Measurements from ENCODE around the gene LRRC32.

Gene LRRC32

DNA sequence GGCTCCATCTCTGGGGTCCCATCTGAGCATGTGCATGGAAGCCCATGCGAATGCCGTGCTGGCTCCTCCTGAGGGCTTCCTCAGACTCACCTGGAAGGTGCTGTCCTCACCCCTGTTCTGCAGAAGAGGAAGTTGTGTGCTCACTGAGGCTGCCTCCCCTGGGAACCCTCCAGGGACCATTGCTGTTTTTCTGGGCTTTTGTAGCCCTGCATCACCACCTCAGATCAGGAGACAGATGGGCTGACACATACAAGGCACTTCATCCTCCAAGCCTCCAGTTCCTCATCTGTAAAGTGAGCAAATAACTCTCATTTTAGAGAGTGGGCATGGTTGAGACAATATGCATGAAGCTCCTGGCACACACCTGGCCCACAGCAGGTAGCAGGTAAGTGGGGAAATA is 12.1 kb upstream of the LRRC32 start:
- no peaks in the 10 kb centered on the region for H3K9me3 ChIP-seq (ENCODE audit: low read length)

GRCh38 chr11:76682106-76682505 is 11.6 kb upstream of the LRRC32 start:
- no peaks in the 10 kb centered on the region for H3K36me3 ChIP-seq (ENCODE audit: insufficient read depth, low read length)
- H3K4me3 ChIP-seq (ENCODE audit: low read length): no peak overlapping the region
- no peaks in the 10 kb centered on the region for H3K4me1 ChIP-seq (ENCODE audit: insufficient read depth, low read length)
- no peaks in the 10 kb centered on the region for H3K9me3 ChIP-seq (ENCODE audit: low read length)
- peaks cover 7% of the 10 kb centered on the region for H3K27me3 ChIP-seq (ENCODE audit: insufficient read depth, low read length)
- H2AFZ ChIP-seq (ENCODE audit: low read depth, low read length): no peak overlapping the region

More for the DNA sequence above, 12.1 kb upstream of the LRRC32 start:
- Histone ChIP-seq H3K4me3 (ENCODE audit: low read length) (no peak overlapping the region), H3K4me1 (ENCODE audit: insufficient read depth, low read length) (no peaks in the 10 kb centered on the region), H2AFZ (ENCODE audit: low read depth, low read length) (no peak overlapping the region), H3K36me3 (ENCODE audit: insufficient read depth, low read length) (no peaks in the 10 kb centered on the region), H3K27me3 (ENCODE audit: insufficient read depth, low read length) (peaks cover 2% of the 10 kb centered on the region)

- Histone ChIP-seq H3K4me3 (ENCODE audit: low read length) (no peak overlapping the region), H3K9me3 (ENCODE audit: low read length) (no peaks in the 10 kb centered on the region), H3K36me3 (ENCODE audit: insufficient read depth, low read length) (no peaks in the 10 kb centered on the region), H2AFZ (ENCODE audit: low read depth, low read length) (no peak overlapping the region), H3K27me3 (ENCODE audit: insufficient read depth, low read length) (peaks cover 9% of the 10 kb centered on the region), H3K4me1 (ENCODE audit: insufficient read depth, low read length) (peaks cover 6% of the 10 kb centered on the region)
These were observed 10.2 kb upstream of the LRRC32 start for GRCh38 chr11:76680518-76681425.

GRCh38 chr11:76678321-76678720 is 7.8 kb upstream of the LRRC32 start:
- H3K4me3 ChIP-seq (ENCODE audit: low read length): no peak overlapping the region
- H3K4me1 ChIP-seq (ENCODE audit: insufficient read depth, low read length): peaks cover 6% of the 10 kb centered on the region
- H2AFZ ChIP-seq (ENCODE audit: low read depth, low read length): no peak overlapping the region
- H3K36me3 ChIP-seq (ENCODE audit: insufficient read depth, low read length): no peaks in the 10 kb centered on the region
- peaks cover 13% of the 10 kb centered on the region for H3K27me3 ChIP-seq (ENCODE audit: insufficient read depth, low read length)
- no peaks in the 10 kb centered on the region for H3K9me3 ChIP-seq (ENCODE audit: low read length)

DNA sequence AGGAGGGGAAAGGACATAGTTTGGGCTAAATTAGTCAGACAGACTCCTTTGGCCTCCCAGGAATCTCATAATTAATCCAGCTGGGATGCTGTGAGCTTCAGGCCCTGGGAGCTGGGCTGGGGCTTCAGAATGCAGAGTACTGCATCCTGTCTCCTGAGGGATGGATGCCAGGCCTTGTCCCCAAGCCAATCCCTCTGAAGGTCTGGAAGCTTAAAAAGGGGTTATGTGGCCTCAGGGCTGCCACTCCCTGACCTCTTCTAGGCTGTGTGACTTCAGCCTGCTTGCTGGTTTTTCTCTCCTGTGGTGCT is 6.9 kb upstream of the LRRC32 start:
- H3K9me3 ChIP-seq (ENCODE audit: low read length): no peaks in the 10 kb centered on the region
- no peak overlapping the region for H2AFZ ChIP-seq (ENCODE audit: low read depth, low read length)
- H3K4me1 ChIP-seq (ENCODE audit: insufficient read depth, low read length): peaks cover 6% of the 10 kb centered on the region
- H3K4me3 ChIP-seq (ENCODE audit: low read length): no peak overlapping the region
- H3K27me3 ChIP-seq (ENCODE audit: insufficient read depth, low read length): peaks cover 18% of the 10 kb centered on the region
- H3K36me3 ChIP-seq (ENCODE audit: insufficient read depth, low read length): no peaks in the 10 kb centered on the region

DNA sequence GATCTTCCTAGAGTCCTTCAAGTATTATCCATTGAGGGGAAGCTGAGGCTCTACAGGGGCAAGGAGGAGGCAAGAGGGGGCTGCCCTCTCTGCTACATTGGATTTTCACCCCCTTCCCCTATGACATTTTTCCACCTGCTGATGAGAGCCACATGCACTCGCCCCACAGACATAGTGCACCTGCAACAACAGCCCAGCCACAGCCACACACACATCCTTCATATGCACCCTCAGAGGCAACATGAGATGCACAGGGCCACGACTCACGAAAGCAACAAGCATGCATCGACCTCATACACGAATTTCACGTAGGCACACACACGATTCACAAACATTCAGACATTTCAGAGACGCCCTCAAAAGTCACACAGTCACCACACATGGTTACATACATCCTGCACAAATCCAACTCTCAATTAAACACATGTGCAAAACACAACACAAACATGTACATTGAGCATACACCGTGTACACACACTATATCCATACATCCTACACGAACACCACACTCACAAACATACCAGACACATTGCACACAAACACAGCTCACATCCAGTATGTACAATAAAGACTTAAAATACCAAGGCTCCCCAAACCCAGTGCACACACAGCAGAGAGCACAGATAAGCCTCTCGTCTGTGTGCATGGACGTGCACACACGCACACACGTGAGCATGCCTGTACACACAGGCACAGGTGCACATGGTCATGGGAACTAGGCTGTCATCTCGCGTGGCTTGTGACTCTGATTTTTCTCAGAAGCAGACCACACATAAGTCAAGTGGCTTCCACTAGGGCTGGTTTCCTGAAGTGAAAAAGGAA is 6.3 kb upstream of the LRRC32 start:
- H3K27me3 ChIP-seq (ENCODE audit: insufficient read depth, low read length): peaks cover 24% of the 10 kb centered on the region
- H3K9me3 ChIP-seq (ENCODE audit: low read length): no peaks in the 10 kb centered on the region
- peaks cover 6% of the 10 kb centered on the region for H3K4me1 ChIP-seq (ENCODE audit: insufficient read depth, low read length)
- H2AFZ ChIP-seq (ENCODE audit: low read depth, low read length): no peak overlapping the region
- no peak overlapping the region for H3K4me3 ChIP-seq (ENCODE audit: low read length)
- H3K36me3 ChIP-seq (ENCODE audit: insufficient read depth, low read length): no peaks in the 10 kb centered on the region

- peaks cover 12% of the 10 kb centered on the region for H3K4me1 ChIP-seq (ENCODE audit: insufficient read depth, low read length)
- no peaks in the 10 kb centered on the region for H3K9me3 ChIP-seq (ENCODE audit: low read length)
- no peak overlapping the region for H2AFZ ChIP-seq (ENCODE audit: low read depth, low read length)
- no peak overlapping the region for H3K4me3 ChIP-seq (ENCODE audit: low read length)
- no peaks in the 10 kb centered on the region for H3K36me3 ChIP-seq (ENCODE audit: insufficient read depth, low read length)
- peaks cover 39% of the 10 kb centered on the region for H3K27me3 ChIP-seq (ENCODE audit: insufficient read depth, low read length)
These were observed 4.2 kb upstream of the LRRC32 start for GRCh38 chr11:76674517-76675400.

GRCh38 chr11:76673176-76674142 is 2.9 kb upstream of the LRRC32 start:
- H3K4me1 ChIP-seq (ENCODE audit: insufficient read depth, low read length): peaks cover 12% of the 10 kb centered on the region
- H3K27me3 ChIP-seq (ENCODE audit: insufficient read depth, low read length): peaks cover 52% of the 10 kb centered on the region
- H2AFZ ChIP-seq (ENCODE audit: low read depth, low read length): no peak overlapping the region
- no peak overlapping the region for H3K4me3 ChIP-seq (ENCODE audit: low read length)
- no peaks in the 10 kb centered on the region for H3K9me3 ChIP-seq (ENCODE audit: low read length)
- H3K36me3 ChIP-seq (ENCODE audit: insufficient read depth, low read length): no peaks in the 10 kb centered on the region

DNA sequence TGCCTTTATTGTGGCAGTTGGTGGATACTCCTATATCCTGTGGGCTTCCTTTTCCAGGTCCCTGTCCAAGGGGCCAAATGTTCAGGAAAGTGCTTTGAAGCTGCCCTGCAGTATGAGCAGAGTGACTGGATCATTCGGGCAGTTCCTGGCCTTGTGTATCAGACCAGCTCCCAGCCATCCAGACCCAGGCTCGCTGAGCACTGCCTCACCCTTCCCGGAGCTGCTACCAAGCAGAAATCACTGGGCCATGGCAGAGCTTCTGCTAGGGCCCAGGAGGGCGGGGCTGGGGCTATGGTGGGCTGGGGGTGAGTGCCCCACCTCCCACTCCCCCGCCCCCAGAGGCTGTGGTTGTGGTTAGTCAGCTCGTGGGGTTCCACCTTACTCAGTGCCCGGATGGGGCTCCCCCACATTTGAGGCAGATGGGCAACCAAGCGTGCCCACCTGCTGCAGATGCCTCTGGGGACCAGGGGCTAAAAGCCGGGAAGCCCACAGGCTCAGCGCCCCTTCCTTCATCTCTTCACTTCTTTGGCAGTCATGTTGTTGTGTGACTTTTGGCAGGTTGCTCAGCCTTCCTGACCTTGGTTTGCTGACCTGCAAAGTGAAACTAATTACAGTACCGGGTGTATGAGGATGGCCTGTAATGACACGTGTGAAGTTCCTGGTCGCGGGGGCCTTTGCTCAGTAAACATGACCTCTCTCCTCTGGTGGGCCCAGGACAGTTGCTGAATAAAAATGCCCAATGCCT is 2.1 kb upstream of the LRRC32 start:
- Histone ChIP-seq H2AFZ (ENCODE audit: low read depth, low read length) (no peak overlapping the region), H3K9me3 (ENCODE audit: low read length) (no peaks in the 10 kb centered on the region), H3K27me3 (ENCODE audit: insufficient read depth, low read length) (peaks cover 58% of the 10 kb centered on the region), H3K4me3 (ENCODE audit: low read length) (no peak overlapping the region), H3K4me1 (ENCODE audit: insufficient read depth, low read length) (peaks cover 12% of the 10 kb centered on the region), H3K36me3 (ENCODE audit: insufficient read depth, low read length) (no peaks in the 10 kb centered on the region)

DNA sequence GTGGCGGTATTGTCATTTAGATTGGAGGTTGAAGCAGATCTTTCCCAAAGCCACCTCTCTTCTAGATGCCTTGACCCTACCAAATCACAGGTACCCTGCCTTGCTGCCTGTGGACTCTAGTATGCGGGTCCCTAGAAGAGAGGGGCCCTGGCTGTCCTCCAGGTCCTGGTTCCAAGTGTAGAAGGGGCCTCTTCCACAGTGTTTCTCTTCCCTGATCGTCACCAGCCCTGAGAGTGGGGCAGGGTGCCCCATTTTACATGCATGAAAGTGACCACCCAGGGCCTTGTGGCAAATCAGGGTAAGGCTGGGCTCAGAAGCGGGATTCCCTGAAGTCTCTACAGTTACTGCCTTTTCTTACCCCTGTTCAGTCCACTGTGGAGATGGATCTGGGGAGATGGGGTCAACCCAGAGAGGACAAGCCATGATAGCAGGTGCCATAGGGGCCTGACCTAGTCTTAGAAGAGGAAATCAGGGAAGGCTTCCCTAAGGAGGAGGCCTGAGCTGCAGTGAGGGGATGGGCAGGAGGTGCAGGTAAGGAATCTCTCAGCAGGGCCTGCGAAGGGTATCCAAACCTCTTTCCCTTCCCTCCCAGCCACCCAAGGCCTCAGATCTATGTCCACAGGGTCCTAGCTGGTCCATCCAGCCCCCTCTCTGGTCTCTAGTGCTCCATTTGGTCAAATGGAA is 1.2 kb upstream of the LRRC32 start:
- Histone ChIP-seq H3K4me1 (ENCODE audit: insufficient read depth, low read length) (peaks cover 12% of the 10 kb centered on the region), H3K36me3 (ENCODE audit: insufficient read depth, low read length) (no peaks in the 10 kb centered on the region), H2AFZ (ENCODE audit: low read depth, low read length) (no peak overlapping the region), H3K9me3 (ENCODE audit: low read length) (no peaks in the 10 kb centered on the region), H3K4me3 (ENCODE audit: low read length) (no peak overlapping the region), H3K27me3 (ENCODE audit: insufficient read depth, low read length) (peaks cover 59% of the 10 kb centered on the region)

- Histone ChIP-seq H3K4me3 (ENCODE audit: low read length) (peak overlapping the region; percentile 35), H3K36me3 (ENCODE audit: insufficient read depth, low read length) (no peaks in the 10 kb centered on the region), H3K9me3 (ENCODE audit: low read length) (no peaks in the 10 kb centered on the region), H2AFZ (ENCODE audit: low read depth, low read length) (peak overlapping the region; percentile 58), H3K27me3 (ENCODE audit: insufficient read depth, low read length) (peaks cover 60% of the 10 kb centered on the region), H3K4me1 (ENCODE audit: insufficient read depth, low read length) (peaks cover 9% of the 10 kb centered on the region)
These were observed 668 bp upstream of the LRRC32 start for GRCh38 chr11:76671237-76671592.
